HepG2 (cell line): ENCODE data around the gene DHX8. TPM values are rescaled to one million over a fixed set of nuclear protein-coding genes. Genes with fewer than 3 reads are reported as not detected.

Experiments
- AHDC1 ChIP-seq: sonication (generic); formaldehyde crosslinking; IDR thresholded peaks from 2 replicates; pipeline ENCODE4 v1.5.1; 2020; ENCODE audit warnings: mild to moderate bottlenecking, missing genetic modification reagents, borderline replicate concordance
- EP300 ChIP-seq, 3 experiments: sonication (generic) in 1 of 3; formaldehyde crosslinking in 1 of 3; IDR thresholded peaks; 2 replicates each; pipeline versions ENCODE4 v1.5.1 to v1.6.1; 2011 to 2020; ENCODE audit warnings: low read depth in 2 of 3, low read length in 2 of 3, borderline replicate concordance in 1 of 3, improper control_type of control experiment in 1 of 3, mild to moderate bottlenecking in 1 of 3, missing genetic modification reagents in 1 of 3, moderate library complexity in 1 of 3
- FOXP1 ChIP-seq, 2 experiments: fragments of 450-650 bp in 1 of 2; IDR thresholded peaks; 2 replicates each; pipeline ENCODE4 v1.6.1; 2017 to 2018; ENCODE audit warnings: antibody characterized with exemption in 1 of 2
- HNF4A ChIP-seq: sonication (generic); formaldehyde crosslinking; IDR thresholded peaks from 2 replicates; pipeline ENCODE4 v1.4.0; 2020; ENCODE audit warnings: missing genetic modification reagents
- LCORL ChIP-seq, 2 experiments: fragments of 450-650 bp in 1 of 2; sonication (generic) in 1 of 2; formaldehyde crosslinking in 1 of 2; IDR thresholded peaks; 2 replicates each; pipeline versions ENCODE4 v1.5.0 to v1.6.1; 2017 to 2020; ENCODE audit warnings: antibody characterized with exemption in 1 of 2, missing genetic modification reagents in 1 of 2
- PATZ1 ChIP-seq: sonication (generic); formaldehyde crosslinking; IDR thresholded peaks from 2 replicates; pipeline ENCODE4 v1.4.0; 2020; ENCODE audit warnings: missing genetic modification reagents
- PHF5A ChIP-seq: IDR thresholded peaks from one replicate; pipeline ENCODE4 v1.6.1; 2018; ENCODE audit warnings: low read depth, missing genetic modification reagents; ENCODE audit not compliant: unreplicated experiment
- THRA ChIP-seq: sonication (generic); formaldehyde crosslinking; IDR thresholded peaks from 2 replicates; pipeline ENCODE4 v1.4.0; 2020; ENCODE audit warnings: missing genetic modification reagents, borderline replicate concordance
- WIZ ChIP-seq: sonication (generic); formaldehyde crosslinking; IDR thresholded peaks from 2 replicates; pipeline ENCODE4 v1.5.1; 2020; ENCODE audit warnings: mild to moderate bottlenecking, missing genetic modification reagents
- ZBTB3 ChIP-seq: sonication (generic); formaldehyde crosslinking; IDR thresholded peaks from 2 replicates; pipeline ENCODE4 v1.4.0; 2020; ENCODE audit warnings: low read depth, mild to moderate bottlenecking, moderate library complexity, missing genetic modification reagents, borderline replicate concordance
- ZMAT3 ChIP-seq: sonication (generic); formaldehyde crosslinking; conservative IDR thresholded peaks from 2 replicates; pipeline ENCODE4 v1.7.0; 2021; ENCODE audit warnings: missing genetic modification reagents
- ZNF292 ChIP-seq: sonication (generic); formaldehyde crosslinking; IDR thresholded peaks from 2 replicates; pipeline ENCODE4 v1.8.1; 2022; ENCODE audit warnings: mild to moderate bottlenecking, low read depth, missing genetic modification reagents, borderline replicate concordance
- ZNF331 ChIP-seq: sonication (generic); formaldehyde crosslinking; IDR thresholded peaks from 2 replicates; pipeline ENCODE4 v1.4.0; 2020; ENCODE audit warnings: missing genetic modification reagents
- ZNF460 ChIP-seq: sonication (generic); formaldehyde crosslinking; IDR thresholded peaks from 2 replicates; pipeline ENCODE4 v1.5.1; 2020; ENCODE audit warnings: missing genetic modification reagents, mild to moderate bottlenecking, borderline replicate concordance
- ZSCAN20 ChIP-seq: sonication (generic); formaldehyde crosslinking; IDR thresholded peaks from 2 replicates; pipeline ENCODE4 v1.4.0; 2020; ENCODE audit warnings: missing genetic modification reagents, mild to moderate bottlenecking, borderline replicate concordance
- polyA plus RNA-seq, 8 experiments: library from polyadenylated mRNA; depleted of rRNA in 3 of 8; stranded (reverse) in 7 of 8; unstranded in 1 of 8; fragments of >200 nt; fragmentation: Illumina TruSeq in 4 of 8; extraction: Trizol in 4 of 8; gene quantifications; 2 replicates each; pipeline versions ENCODE4 v1.2.1 to v1.2.3, GENCODE V29; 2011 to 2016; ENCODE audit warnings: low read depth in 4 of 8, missing spikeins in 1 of 8, mixed read lengths in 1 of 8; ENCODE audit not compliant: insufficient read depth in 1 of 8
- total RNA-seq, 5 experiments: library from RNA; depleted of rRNA; stranded (reverse); fragments of >200 nt; fragmentation: Illumina TruSeq; extraction: Trizol; gene quantifications; 2 replicates each; pipeline ENCODE4 v1.2.3, GENCODE V29; 2016; ENCODE audit warnings: low read depth in 1 of 5

The DHX8 gene
- total and polyA plus RNA-seq, 2 of the 13 experiments (the other 11 are each of a cell fraction or from before 2014, with no cell fraction given) = 24.8 to 48.9 TPM

GRCh38 chr17:43475494-43476089 is 8.2 kb upstream of the DHX8 start (continued):
- peak; percentile 44; the same call in 1 of the 2 replicates for TF ChIP-seq PATZ1 (CRISPR knock-in tag)
- TF ChIP-seq EP300 (IDR thresholded peaks at IDR 0.05; ENCODE audit: low read depth in 2 of 2, low read length in 2 of 2) = 0 out of 4 replicates have a peak, but pooled peaks of 1 of the 2 experiments have one; percentile 6
- TF ChIP-seq EP300 (CRISPR knock-in tag; IDR thresholded peaks at IDR 0.05; ENCODE audit: borderline replicate concordance) = no peak
- TF ChIP-seq ZNF292 (CRISPR knock-in tag) = peak; percentile 46; the same call in 1 of the 2 replicates
- peak; percentile 75; the same call in 1 of the 2 replicates for TF ChIP-seq ZNF460
- 0 out of 2 replicates have a peak, but pooled peaks have one; percentile 35 for TF ChIP-seq AHDC1 (CRISPR knock-in tag)
- TF ChIP-seq ZSCAN20 (CRISPR knock-in tag) = 0 out of 2 replicates have a peak, but pooled peaks have one; percentile 45
- TF ChIP-seq PHF5A (CRISPR knock-in tag) = peak; percentile 17
- TF ChIP-seq THRA = 0 out of 2 replicates have a peak, but pooled peaks have one; percentile 16
- TF ChIP-seq FOXP1 (IDR thresholded peaks at IDR 0.05) = no peak
- TF ChIP-seq FOXP1 (CRISPR knock-in tag; IDR thresholded peaks at IDR 0.05) = peak; percentile 33; the same call in 1 of the 2 replicates
- no peak for TF ChIP-seq LCORL (IDR thresholded peaks at IDR 0.05)
- TF ChIP-seq LCORL (CRISPR knock-in tag; IDR thresholded peaks at IDR 0.05) = 0 out of 2 replicates have a peak, but pooled peaks have one; percentile 43
- TF ChIP-seq WIZ (CRISPR knock-in tag) = no peak
- no peak for TF ChIP-seq ZMAT3 (CRISPR knock-in tag)
- TF ChIP-seq ZNF331 (CRISPR knock-in tag) = 0 out of 2 replicates have a peak, but pooled peaks have one; percentile 20
- peak; percentile 29; the same call in 1 of the 2 replicates for TF ChIP-seq ZBTB3 (CRISPR knock-in tag)
- TF ChIP-seq HNF4A (CRISPR knock-in tag) = peak; percentile 40
